Neuronal stem cell (in vitro differentiated cells): ENCODE measurements around the gene PPP2R3C. TPM values are rescaled to one million over a fixed set of nuclear protein-coding genes. Genes with fewer than 3 reads are reported as not detected.
A peak's percentile ranks its signal among the peaks of the same experiment; 100 is the strongest.

ENCODE experiments used
- DNase-seq: peaks from one replicate; pipeline ENCODE4 v3.0.0-alpha.2; 2013; ENCODE audit warnings: low spot score
- H2AFZ ChIP-seq: one replicate; pipeline ENCODE4 v1.6.1; 2013; ENCODE audit warnings: mild to moderate bottlenecking, low read length, inconsistent platforms
- H2AK5ac ChIP-seq: 2 replicates; pipeline ENCODE4 v1.6.1; 2013; ENCODE audit warnings: low read depth, mild to moderate bottlenecking, inconsistent platforms, low read length, moderate library complexity, mixed read lengths
- H2BK120ac ChIP-seq: 2 replicates; pipeline ENCODE4 v1.6.1; 2013; ENCODE audit warnings: low read depth, mild to moderate bottlenecking, inconsistent platforms, low read length, moderate library complexity, mixed read lengths
- H2BK12ac ChIP-seq: one replicate; pipeline ENCODE4 v1.6.1; 2013; ENCODE audit warnings: low read length, inconsistent platforms
- H2BK15ac ChIP-seq: 2 replicates; pipeline ENCODE4 v1.6.1; 2013; ENCODE audit warnings: mild to moderate bottlenecking, low read length, inconsistent platforms, mixed read lengths
- H2BK5ac ChIP-seq: one replicate; pipeline ENCODE4 v1.6.1; 2013; ENCODE audit warnings: inconsistent platforms, mild to moderate bottlenecking, low read length, moderate library complexity
- H3K14ac ChIP-seq: one replicate; pipeline ENCODE4 v1.6.1; 2013; ENCODE audit warnings: low read length, inconsistent platforms
- H3K18ac ChIP-seq: 2 replicates; pipeline ENCODE4 v1.6.1; 2013; ENCODE audit warnings: low read length, inconsistent platforms
- H3K23ac ChIP-seq: 2 replicates; pipeline ENCODE4 v1.6.1; 2013; ENCODE audit warnings: low read depth, mild to moderate bottlenecking, mixed read lengths, low read length, inconsistent platforms; ENCODE audit not compliant: poor library complexity
- H3K27ac ChIP-seq: replicated peaks from 3 replicates; pipeline ENCODE4 v1.5.1; 2013; ENCODE audit warnings: low read length, inconsistent platforms
- H3K27me3 ChIP-seq, 3 experiments: 2 replicates each; pipeline ENCODE4 v1.6.1; 2013; ENCODE audit warnings: low read length in 3 of 3, mild to moderate bottlenecking in 2 of 3, inconsistent platforms in 1 of 3, low read depth in 1 of 3, mixed read lengths in 1 of 3, moderate library complexity in 1 of 3; ENCODE audit not compliant: control insufficient read depth in 3 of 3, insufficient read depth in 3 of 3
- H3K36me3 ChIP-seq, 2 donors: replicated peaks in 1 of 2; 2 replicates each; pipeline ENCODE4 v1.6.1; 2013; ENCODE audit warnings: low read length in 2 of 2; ENCODE audit not compliant: control insufficient read depth in 2 of 2, insufficient read depth in 2 of 2
- H3K4ac ChIP-seq: 2 replicates; pipeline ENCODE4 v1.6.1; 2013; ENCODE audit warnings: inconsistent platforms, mild to moderate bottlenecking, low read length, moderate library complexity
- H3K4me1 ChIP-seq, 2 donors: 1 replicate in 1 of 2; 2 replicates in 1 of 2; pipeline ENCODE4 v1.6.1; 2013; ENCODE audit warnings: low read length in 2 of 2, low read depth in 1 of 2; ENCODE audit not compliant: control insufficient read depth in 2 of 2, insufficient read depth in 1 of 2
- H3K4me2 ChIP-seq: one replicate; pipeline ENCODE4 v1.6.1; 2013; ENCODE audit warnings: mild to moderate bottlenecking, low read length, inconsistent platforms; ENCODE audit not compliant: insufficient read depth, poor library complexity, severe bottlenecking
- H3K4me3 ChIP-seq, 2 donors: 2 replicates each; pipeline ENCODE4 v1.5.1; 2013; ENCODE audit warnings: low read length in 2 of 2, mild to moderate bottlenecking in 2 of 2, inconsistent platforms in 1 of 2, moderate library complexity in 1 of 2
- H3K79me1 ChIP-seq: one replicate; pipeline ENCODE4 v1.6.1; 2013; ENCODE audit warnings: low read depth, mild to moderate bottlenecking, inconsistent platforms, low read length, moderate library complexity
- H3K9ac ChIP-seq: one replicate; pipeline ENCODE4 v1.6.1; 2013; ENCODE audit warnings: mild to moderate bottlenecking, low read depth, low read length, inconsistent platforms; ENCODE audit not compliant: poor library complexity
- H3K9me3 ChIP-seq, 2 donors: replicated peaks in 1 of 2; 2 replicates each; pipeline versions ENCODE3 to v1.6.1; 2013; ENCODE audit warnings: low read length in 2 of 2, mild to moderate bottlenecking in 2 of 2, inconsistent platforms in 1 of 2, low read depth in 1 of 2, mixed read lengths in 1 of 2, moderate library complexity in 1 of 2; ENCODE audit not compliant: control insufficient read depth in 2 of 2, insufficient read depth in 1 of 2
- H4K8ac ChIP-seq: one replicate; pipeline ENCODE4 v1.6.1; 2013; ENCODE audit warnings: low read depth, mild to moderate bottlenecking, inconsistent platforms, low read length, moderate library complexity
- H4K91ac ChIP-seq: one replicate; pipeline ENCODE4 v1.6.1; 2013; ENCODE audit warnings: low read length, low read depth, mild to moderate bottlenecking, inconsistent platforms; ENCODE audit not compliant: poor library complexity
- WGBS, 2 donors: extraction: QIAGEN DNeasy Blood & Tissue Kit; methylation state at CpG; one replicate each; pipeline ENCODE4 v1.1.7; 2013; ENCODE audit warnings: missing lambda C conversion rate in 2 of 2, mixed read lengths in 1 of 2; ENCODE audit not compliant: insufficient read length in 2 of 2, insufficient replicate concordance in 1 of 2; ENCODE audit errors: extremely low coverage in 2 of 2; 5-methylcytosine and 5-hydroxymethylcytosine counted together
- polyA plus RNA-seq, 2 experiments: library from polyadenylated mRNA; stranded (reverse); fragments of 200-250 nt; gene quantifications; one replicate each; pipeline ENCODE4 v1.2.3, GENCODE V29; 2013

Gene PPP2R3C
- 34.7 TPM for polyA plus RNA-seq (2013, experiment 1 of 2)
- polyA plus RNA-seq (2013, experiment 2 of 2): 33.9 TPM

DNA sequence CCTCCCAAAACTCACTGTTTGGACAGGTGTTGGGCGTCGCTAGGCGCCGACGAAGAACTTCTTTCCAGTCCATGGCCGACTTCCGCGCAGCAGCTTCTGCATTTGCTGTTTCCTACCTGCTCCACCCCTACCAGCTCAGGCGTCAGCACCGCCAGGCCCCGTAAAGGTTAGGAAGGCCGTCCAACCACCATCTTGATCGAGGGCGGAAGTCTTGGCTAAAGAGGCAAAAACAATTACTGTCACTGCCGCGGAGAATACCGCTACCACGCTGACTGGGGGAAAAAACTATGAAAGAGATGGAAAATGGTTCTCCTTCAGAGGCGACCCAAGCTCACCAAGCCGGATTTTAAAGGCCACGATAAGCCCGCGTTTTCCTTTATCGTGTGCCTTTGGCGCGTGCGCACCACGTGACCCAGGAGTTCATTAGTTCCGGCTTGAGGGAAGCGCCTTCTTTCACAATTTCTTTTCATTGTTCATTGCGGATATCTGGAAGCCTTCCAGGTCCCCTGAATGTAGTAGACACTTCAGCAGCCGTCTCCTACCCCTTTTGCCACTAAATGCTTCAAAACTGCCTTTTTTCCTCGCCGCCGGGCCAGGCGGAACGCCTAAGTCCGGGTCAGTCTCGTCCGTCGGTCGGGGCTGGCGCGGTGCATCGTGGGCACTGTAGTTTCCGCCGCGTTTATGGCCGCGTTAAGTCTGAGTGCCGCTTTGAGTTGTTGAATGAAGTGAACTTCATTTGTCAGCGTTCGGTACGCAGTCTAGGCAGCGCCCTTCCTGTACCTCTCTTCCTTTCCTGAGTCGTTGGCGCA is at the start of gene PPP2R3C, which contains the start of gene PRORP:
TSS of gene PPP2R3C (minus strand) at position 104 of the 809 bp plus-strand sequence. CDS start at position 73, 31 bp downstream.
TSS of gene PRORP (plus strand) at position 666 of the 809 bp plus-strand sequence. CDS start 694 bp downstream, outside the sequence.
- H2BK12ac ChIP-seq: no peak within 1 kb of the TSS
- peak within 1 kb of the TSS; percentile 93 for H3K9ac ChIP-seq
- WGBS, 2 donors: no CpG with 5 or more reads among the region's 57 CpGs
- DNase-seq: peak; percentile 87
- H3K14ac ChIP-seq: peak within 1 kb of the TSS; percentile 39
- no peak within 1 kb of the TSS for H2BK120ac ChIP-seq
- H3K79me1 ChIP-seq: no peaks in the 10 kb centered on the region
- peak within 1 kb of the TSS; percentile 90 for H3K23ac ChIP-seq
- H2AFZ ChIP-seq: peak within 1 kb of the TSS; percentile 95
- peaks cover 1 to 6% of the 10 kb centered on the region in 2 donors for H3K4me1 ChIP-seq
- H2BK5ac ChIP-seq: peak within 1 kb of the TSS; percentile 97
- H4K8ac ChIP-seq: peak within 1 kb of the TSS; percentile 70
- peak within 1 kb of the TSS; percentile 96 for H3K18ac ChIP-seq
- peak within 1 kb of the TSS; percentile 90 for H3K4me2 ChIP-seq
- H3K27me3 ChIP-seq: no peaks in the 10 kb centered on the region
- H2BK15ac ChIP-seq: no peak within 1 kb of the TSS
- H3K4me3 ChIP-seq: peak within 1 kb of the TSS; percentile 73 to 89
- H4K91ac ChIP-seq: no peak within 1 kb of the TSS
- peak within 1 kb of the TSS; percentile 89 for H3K27ac ChIP-seq
- H2AK5ac ChIP-seq: no peak within 1 kb of the TSS
- no peak within 1 kb of the TSS for H3K4ac ChIP-seq
- no peaks in the 10 kb centered on the region for H3K9me3 ChIP-seq
- peaks cover 0 to 34% of the 10 kb centered on the region in 2 donors for H3K36me3 ChIP-seq

DNA sequence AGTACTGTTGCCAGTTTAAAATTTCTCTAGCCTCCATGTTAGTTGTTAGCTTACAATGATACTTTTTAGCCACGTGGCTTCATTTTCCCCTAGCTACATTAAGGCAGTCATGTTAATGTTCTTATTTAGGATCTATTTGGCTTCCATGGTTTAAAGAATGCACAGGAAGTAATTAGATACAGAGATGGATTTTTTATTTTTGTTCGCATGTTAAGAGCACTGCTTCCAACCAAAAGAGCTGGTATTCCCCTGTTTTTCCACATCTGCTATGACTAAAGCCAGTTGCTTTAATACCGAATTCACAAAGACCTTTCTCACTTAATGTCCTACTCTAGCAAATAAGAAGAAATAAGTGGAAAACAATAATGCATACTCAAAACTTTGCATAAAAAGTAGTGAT is 45.7 kb upstream of the PPP2R3C start:
- Histone ChIP-seq H2AK5ac (no peak overlapping the region), H3K4me1 (no peaks in the 10 kb centered on the region), H2AFZ (no peak overlapping the region), H3K27me3 (no peaks in the 10 kb centered on the region), H3K14ac (no peak overlapping the region), H3K27ac (no peak overlapping the region), H3K23ac (no peak overlapping the region), H4K91ac (no peak overlapping the region), H3K9ac (no peak overlapping the region), H3K36me3 (peaks cover 0 to 13% of the 10 kb centered on the region in 2 donors), H3K4me3 (no peak overlapping the region), H3K18ac (no peak overlapping the region), H3K79me1 (no peaks in the 10 kb centered on the region), H3K4ac (no peak overlapping the region), H2BK120ac (no peak overlapping the region), H3K4me2 (no peak overlapping the region), H2BK12ac (no peak overlapping the region), H4K8ac (no peak overlapping the region), H2BK5ac (no peak overlapping the region), H3K9me3 (peaks cover 0 to 11% of the 10 kb centered on the region in 2 donors), H2BK15ac (no peak overlapping the region)
- no CpG with 5 or more reads among the region's 3 CpGs for WGBS, 2 donors
- no peak for DNase-seq

DNA sequence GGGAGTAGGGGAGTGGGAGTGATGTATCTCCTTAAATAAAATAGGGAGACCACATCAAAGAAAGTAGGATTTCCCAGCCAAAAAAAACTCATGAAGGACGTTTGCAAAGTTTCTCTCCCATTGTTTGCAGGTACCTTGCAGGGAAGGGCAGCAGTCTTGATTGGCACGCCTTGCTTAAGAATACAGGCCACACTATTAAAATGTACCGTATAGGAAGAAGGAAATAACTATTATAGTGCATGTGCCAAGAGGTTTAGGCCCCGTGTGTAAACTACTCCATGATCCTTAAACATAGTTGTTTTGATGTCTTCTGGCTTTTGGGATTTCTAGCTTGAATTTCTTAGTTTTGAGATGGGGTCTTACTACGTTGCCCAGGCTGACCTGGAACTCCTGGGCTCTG is 43.1 kb upstream of the PPP2R3C start:
- no peak overlapping the region for H4K91ac ChIP-seq
- H2BK12ac ChIP-seq: no peak overlapping the region
- H4K8ac ChIP-seq: no peak overlapping the region
- H3K79me1 ChIP-seq: no peaks in the 10 kb centered on the region
- H3K23ac ChIP-seq: no peak overlapping the region
- no peak overlapping the region for H3K27ac ChIP-seq
- H3K4me1 ChIP-seq: no peaks in the 10 kb centered on the region
- peaks cover 0 to 11% of the 10 kb centered on the region in 2 donors for H3K9me3 ChIP-seq
- DNase-seq: no peak
- no peak overlapping the region for H3K4me3 ChIP-seq
- peaks cover 0 to 14% of the 10 kb centered on the region in 2 donors for H3K36me3 ChIP-seq
- H2BK120ac ChIP-seq: no peak overlapping the region
- H2BK5ac ChIP-seq: no peak overlapping the region
- no peak overlapping the region for H3K18ac ChIP-seq
- no peak overlapping the region for H3K9ac ChIP-seq
- no peaks in the 10 kb centered on the region for H3K27me3 ChIP-seq
- H3K14ac ChIP-seq: no peak overlapping the region
- no peak overlapping the region for H3K4me2 ChIP-seq
- H2AK5ac ChIP-seq: no peak overlapping the region
- H2AFZ ChIP-seq: no peak overlapping the region
- no peak overlapping the region for H3K4ac ChIP-seq
- no peak overlapping the region for H2BK15ac ChIP-seq
- WGBS, 2 donors: no CpG with 5 or more reads among the region's 5 CpGs

DNA sequence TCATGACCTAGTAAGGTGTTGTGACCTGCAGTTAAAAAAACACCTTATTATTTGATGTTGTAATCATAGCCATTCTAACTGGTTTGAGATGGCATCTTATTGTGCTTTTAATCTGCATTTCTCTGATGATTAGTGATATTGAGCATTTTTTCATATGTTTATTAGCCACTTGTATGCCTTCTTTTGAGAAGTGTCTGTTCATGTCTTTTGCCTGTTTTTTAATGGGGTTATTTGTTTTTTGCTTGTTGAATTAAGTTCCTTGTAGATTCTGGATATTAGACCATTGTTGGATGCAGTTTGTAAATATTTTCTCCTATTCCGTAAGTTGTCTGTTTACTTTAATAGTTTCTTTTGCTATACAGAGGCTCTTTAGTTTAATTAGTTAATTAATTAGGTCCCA is 41.6 kb upstream of the PPP2R3C start:
- no peak overlapping the region for H4K8ac ChIP-seq
- H3K27ac ChIP-seq: no peak overlapping the region
- H3K4me1 ChIP-seq: no peaks in the 10 kb centered on the region
- no peak overlapping the region for H2BK5ac ChIP-seq
- H2BK12ac ChIP-seq: no peak overlapping the region
- no peak overlapping the region for H3K14ac ChIP-seq
- peaks cover 0 to 28% of the 10 kb centered on the region in 2 donors for H3K36me3 ChIP-seq
- peaks cover 0 to 6% of the 10 kb centered on the region in 2 donors for H3K9me3 ChIP-seq
- no peak overlapping the region for H2AK5ac ChIP-seq
- H2BK120ac ChIP-seq: no peak overlapping the region
- H3K4ac ChIP-seq: no peak overlapping the region
- H4K91ac ChIP-seq: no peak overlapping the region
- DNase-seq: no peak
- no peak overlapping the region for H3K18ac ChIP-seq
- no peak overlapping the region for H3K4me2 ChIP-seq
- no peaks in the 10 kb centered on the region for H3K79me1 ChIP-seq
- H3K9ac ChIP-seq: no peak overlapping the region
- WGBS, 2 donors: no CpG with 5 or more reads among the region's 1 CpG
- no peak overlapping the region for H3K4me3 ChIP-seq
- H3K27me3 ChIP-seq: no peaks in the 10 kb centered on the region
- no peak overlapping the region for H2AFZ ChIP-seq
- no peak overlapping the region for H3K23ac ChIP-seq
- H2BK15ac ChIP-seq: no peak overlapping the region
